IPS DF 19.7 (cell line): ENCODE measurements around the gene SH2D5.
"Not testable (repeated sequence)": the region's sequence is repeated elsewhere in the genome, so short reads cannot be mapped to it uniquely, and the experiment has no call there.

Experiments used
- DNase-seq: peaks from one replicate; pipeline ENCODE4 v3.0.0-alpha.2; 2013; ENCODE audit warnings: low read depth, low spot score

The SH2D5 gene

DNA sequence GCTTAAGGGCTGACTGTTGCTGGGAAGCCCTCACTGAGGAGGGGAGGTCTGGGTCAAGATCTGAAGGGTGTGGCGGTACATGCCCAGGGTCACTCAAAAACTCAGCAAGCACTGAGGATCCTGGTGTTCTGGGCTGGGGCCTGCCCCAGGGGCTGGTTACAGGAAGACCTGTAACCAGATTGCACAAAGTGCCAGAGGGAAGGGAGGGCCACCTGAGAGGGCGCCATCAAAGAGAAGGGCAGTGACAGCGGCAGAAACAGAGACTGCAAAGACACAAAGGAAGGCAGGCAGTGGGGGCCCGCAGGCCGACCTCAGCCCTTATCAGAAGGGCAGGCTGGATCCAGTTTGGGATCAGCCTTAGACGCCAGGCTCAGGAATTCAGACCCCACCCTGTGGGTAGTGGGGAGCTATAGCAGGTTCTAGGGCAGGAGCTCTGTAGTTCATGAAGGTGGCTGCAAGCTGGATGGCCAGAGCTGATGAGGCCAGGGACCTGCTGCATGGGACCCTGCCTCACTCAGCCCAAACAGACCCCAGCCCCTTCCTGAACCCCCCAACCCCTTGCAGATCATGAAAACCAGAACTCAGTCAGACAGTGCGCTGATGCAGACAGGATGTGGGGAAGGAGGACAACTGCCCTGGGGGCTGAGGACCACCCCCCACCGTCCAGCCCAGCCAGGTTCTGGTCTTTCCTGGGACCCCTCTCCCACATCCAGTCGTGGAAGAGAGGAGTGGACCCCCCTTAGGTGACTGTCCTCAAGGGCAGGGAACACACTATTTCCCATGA lies 3.9 kb downstream of the SH2D5 start:
- no peak for DNase-seq

DNA sequence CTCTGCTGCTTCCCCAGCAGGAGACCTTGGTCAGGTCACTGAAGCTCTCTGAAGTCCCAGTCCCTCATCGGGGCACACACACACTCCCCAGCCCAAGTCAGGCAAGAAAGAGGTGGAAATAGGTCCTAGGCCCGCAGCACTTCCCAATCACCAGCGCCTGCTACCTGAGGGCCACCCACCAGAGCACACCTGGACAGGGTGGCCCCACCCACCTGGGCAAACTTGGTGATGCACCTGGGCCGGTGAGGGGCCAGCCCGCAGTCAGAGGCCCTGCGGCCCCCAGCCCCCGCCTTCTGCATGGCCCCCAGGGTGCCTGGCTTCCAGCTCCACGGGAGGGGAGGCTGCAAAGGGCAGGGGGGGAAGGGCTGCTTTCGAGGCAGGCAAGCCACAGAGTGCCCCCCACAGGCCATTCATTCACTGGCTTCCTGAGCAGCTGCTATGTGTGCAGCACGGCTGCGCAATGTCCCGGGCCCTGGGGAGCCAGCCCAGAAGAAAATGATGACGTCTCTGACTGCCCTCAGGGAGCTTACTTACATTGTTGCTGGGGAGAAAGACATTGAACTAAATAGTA lies 4.7 kb downstream of the SH2D5 start:
- no peak for DNase-seq

- no peak for DNase-seq
These were observed 5.4 kb downstream of the SH2D5 start for GRCh38 chr1:20726932-20727745.

DNA sequence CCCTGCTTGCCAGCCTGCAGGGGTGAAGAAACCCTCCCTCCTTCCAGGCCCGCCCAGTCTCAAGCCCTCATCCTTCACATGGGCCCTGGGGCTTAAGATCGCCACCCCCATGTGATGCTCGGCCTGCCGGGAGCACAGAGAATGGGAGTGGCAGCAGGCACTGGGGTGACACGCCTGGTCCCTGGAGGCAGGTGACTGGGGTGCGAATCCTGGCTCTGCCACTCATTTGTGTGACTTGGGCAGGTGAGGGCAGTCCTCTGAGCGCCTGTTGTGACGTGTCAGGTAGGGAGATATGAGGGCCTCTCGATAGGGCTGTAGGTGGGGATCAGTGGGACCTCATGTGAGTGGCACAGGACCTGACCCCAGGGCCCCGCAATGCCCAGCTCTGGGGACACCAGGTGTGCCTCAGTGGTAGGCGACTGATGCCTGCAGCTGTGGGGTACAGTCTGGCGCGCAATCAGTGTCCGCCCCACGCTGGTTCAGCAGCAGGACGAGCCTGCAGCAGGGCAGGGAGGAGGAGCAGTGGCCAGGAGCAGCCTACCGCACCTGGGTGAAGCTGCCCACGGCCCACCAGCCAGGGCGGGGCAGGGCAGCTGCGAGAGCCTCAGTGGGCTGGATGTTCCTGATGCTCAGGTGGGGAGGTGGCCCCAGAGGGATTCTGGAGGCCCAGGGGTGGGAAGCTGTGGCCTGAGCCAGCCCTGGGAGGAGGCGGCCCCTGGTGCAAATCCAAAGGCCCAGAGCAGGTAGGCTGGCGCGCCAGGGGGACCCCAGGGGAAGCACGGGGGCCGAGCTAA lies 6.2 kb downstream of the SH2D5 start:
- DNase-seq = no peak

DNA sequence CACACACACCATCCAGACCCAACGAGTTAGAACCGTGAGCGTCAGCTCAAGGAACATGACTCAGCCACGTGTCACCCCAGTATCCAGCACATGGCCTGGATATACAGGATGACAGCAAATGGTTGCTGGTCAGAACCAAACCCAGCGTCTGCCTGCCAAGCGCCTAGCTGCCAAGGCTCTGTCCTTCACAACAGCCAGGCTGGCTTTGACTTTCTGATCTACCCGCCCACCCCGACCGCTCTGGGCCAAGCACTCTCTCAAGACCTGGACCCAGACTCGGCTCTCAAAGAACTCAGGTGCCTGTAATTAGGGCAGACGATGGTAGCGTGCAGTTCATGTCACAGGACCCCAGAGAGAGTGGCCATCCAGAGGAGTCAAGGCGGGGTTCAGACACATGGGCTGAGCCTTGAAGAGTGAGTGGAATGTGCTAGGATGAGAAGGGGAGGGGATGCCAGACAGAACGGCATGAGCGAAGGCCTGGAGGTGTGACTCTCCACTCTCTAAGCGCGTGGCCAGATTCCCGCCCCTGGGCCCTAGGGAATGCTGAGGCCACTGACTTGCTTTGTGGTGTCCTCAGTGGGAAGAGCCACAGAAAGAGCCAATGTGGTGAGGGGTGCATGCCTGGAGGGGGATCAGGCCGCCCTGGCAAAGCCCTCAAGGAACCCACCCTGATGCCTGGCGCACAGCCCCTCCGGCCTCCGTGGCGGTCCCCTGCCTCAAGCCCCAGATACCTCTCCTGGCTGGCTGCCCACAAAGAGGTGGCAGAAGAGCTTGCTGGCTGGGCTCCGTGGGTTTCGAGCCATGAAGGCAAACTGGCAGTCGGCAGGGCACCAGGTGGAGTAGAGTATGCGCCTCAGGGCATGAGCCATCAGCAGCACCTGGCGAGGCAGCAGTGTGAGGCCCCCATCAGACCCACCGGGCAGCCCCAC lies 7.0 kb downstream of the SH2D5 start:
- no peak for DNase-seq

DNA sequence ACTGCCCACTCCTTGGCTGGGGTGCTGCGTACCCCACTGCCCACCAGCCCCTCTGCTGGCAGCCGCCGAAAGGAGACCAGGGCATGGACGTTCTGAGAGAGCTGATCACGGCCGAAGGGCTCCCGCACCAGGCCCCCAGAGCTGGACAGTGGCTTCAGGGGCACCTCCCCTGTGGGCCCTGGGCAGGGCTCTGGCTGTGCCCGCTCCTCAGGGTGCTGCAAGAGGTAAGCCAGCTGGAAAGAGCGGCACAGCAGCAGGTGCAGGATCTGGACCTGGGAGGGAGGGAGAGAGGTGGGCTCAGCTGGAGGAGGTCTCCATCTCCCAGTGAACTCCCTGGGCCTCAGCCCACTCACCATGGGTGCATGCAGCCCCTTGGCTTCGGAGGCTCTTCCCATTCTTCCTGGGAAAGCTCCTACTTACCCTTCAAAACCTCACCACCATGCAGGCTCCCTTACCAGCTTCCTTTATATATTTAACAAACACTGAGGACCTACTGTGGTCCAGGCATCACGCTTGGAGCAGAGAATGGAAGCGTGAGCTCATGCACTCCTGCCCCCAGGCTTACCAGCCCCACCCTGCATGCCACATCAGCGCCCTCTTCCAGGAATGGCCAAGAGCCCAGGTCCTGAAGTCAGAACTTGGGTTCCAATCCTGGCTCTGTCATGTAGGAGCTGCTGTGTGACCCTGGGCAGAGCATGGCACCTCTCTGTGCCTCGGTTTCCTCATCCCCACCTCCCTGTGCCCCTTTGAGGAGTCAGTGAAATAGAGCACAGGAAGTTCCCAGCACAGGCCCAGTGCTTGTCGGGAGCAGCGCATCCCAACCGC lies 7.9 kb downstream of the SH2D5 start:
- DNase-seq = no peak

DNA sequence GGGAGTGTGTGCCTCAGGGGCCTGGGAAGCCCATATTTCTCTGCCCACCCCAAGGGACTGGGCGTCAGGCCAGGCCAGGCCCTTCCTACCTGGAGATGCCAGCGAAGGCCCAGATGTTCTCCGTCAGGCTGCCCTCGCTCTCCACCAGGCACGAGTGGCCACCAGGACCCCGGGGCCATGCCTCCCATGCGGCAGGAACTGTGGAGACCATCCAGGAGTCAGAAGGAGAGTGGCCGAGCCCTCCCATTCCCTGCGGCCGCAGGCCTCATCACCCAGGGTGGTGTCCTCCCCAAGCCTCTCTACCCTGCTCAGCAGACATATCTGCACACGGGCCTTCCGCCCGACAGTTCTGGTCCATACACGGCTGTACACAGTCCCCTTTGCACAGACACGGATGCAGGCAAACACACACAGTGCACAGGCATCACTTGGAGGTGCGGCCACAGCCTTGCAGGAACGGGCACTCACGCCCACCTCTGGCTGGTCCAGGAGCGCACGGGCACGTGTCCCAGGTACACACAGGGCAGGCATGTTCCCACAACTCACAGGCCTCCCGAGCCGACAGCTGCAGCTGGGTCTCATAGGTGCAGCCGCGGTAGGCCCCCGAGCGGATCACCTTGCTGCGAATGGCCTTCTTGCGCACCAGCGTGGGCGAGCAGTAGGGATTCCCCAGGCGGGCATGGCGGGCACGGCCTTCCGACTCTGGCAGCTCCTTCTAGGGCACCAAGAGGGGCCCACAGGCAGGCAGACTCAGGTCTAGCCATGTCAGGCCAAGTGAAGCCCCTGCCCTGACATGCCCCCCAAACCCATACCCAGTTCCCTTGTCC lies 8.8 kb downstream of the SH2D5 start:
- no peak for DNase-seq

GRCh38 chr1:20723159-20723536 lies 9.4 kb downstream of the SH2D5 start:
- no peak for DNase-seq

DNA sequence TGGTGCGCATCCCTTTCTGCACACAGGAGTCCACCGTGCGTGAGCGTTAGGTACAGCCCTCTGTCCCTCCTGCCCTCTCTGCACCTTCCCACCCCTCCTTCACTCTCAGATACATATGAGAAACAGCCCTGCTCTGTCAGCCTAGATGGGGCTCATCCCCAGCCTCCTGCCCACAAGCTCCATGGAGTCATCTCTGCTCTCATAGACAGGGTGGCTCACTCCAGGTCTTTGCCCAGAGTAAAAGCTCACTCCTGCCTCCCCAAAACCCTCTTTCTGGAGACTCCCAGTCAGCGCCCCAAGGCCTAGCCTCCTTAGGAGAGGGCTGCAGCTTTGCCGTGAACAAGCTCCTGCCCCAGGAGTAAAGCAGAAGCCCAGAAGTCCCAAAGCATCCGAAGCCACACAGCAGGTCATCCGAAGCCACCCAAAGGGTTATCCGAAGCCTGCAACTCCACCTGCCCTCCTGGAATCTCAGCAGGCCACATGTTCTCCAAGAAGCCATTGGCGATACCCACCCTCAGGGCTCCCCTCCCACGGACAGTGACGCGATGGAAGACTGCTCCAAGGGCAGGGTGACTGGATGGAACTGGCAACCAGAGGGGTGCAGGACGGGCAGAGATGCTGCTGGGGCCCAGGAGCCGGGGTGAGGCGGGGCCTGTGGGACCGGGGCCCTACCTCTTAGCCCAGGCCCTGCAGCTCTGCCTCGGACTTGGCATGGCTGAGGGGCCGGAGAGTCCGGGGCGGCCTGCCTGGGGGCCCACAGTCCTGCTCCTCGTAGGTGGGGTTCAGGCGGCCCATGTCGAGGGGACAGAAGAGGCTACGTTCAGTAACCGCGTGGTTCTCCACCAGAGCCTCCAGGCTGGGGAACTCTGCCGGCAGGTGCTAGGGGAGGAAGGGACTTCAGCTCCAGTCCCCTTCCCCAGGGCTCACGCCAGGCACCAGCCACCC lies 11.1 kb downstream of the SH2D5 start:
- no peak for DNase-seq

- no peak for DNase-seq
These were observed 11.8 kb downstream of the SH2D5 start for GRCh38 chr1:20720631-20721091.

DNA sequence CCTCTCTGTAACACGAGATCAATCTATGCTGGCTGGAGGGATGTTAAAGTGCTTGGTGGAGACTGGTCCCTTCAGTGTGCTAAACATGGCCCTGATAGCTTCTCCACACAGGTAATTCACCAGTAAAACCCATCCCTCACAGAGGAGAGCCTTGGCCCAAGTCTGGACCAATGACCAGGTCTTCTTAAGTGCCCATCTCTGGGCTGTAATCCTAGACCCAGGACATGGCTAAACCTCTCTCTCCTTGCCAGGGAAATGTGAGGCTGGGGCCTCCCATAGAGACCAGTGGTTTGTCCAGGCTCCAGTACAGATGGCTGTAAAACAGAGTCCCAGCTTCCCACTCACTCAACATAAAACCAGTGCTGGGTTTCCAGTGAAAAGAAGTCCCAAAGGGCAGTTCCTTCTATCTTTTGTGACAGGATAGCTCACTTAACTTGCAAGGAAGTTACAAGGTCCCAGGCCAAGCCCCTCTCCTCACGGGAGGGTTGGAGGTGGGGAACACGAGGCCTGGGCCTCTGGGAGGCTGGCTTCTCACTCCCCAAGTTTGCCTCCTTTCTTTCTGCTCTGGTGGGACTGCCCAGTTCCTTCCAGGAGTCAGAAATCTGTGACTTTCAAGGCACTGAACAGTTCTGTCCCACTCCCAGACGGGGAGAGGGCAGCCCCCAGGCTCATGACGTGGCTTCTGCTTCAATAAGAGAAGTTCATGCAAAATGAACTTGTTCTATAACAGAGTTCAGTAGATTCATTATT lies 12.5 kb downstream of the SH2D5 start:
- no peak for DNase-seq

DNA sequence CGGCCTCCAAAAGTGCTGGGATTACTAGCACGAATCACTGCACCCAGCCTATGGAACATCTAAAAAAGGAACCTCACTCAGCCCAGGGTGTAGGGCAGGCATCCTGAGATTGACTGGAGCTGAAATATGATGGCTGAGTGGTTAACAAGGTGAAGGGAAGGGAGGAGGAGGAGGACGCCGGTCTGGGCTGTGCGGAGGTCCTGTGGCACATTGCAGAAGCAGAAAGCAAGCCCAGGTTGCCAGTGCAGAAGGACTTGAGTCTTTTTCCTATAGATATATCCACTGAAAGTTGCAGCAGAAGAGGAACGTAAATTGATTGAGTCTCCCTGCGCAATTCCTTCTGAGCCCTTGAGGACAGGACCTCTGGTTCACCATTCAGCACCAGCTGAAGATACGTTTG lies 13.2 kb downstream of the SH2D5 start:
- DNase-seq = no peak

GRCh38 chr1:20718343-20718882 lies 14.1 kb downstream of the SH2D5 start:
- not testable (repeated sequence) for DNase-seq

GRCh38 chr1:20717452-20718342 lies 14.8 kb downstream of the SH2D5 start, which contains the start of gene KIF17:
TSS of gene KIF17 (minus strand) at chr1:20718007. CDS start at chr1:20717706, 301 bp downstream.
- DNase-seq = no peak

DNA sequence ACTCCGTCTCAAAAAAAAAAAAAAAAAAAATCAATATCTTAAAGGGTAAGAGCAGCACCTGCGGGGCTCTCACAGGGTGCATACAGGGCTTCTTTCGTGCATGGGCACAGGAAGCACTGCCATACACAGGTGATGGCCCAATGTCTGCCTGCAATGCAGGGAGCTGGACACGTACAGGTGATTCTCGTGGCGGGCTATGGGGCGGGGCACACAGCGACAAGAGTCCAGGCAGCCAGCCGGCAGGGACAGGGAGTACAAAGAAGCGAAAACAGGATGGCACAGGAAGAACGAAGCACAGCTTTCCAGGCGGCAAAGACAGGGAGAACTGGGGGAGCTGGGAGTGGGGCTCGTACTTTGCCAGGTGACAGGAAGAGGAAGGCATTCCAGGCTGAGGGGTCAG lies 16.3 kb downstream of the SH2D5 start:
- DNase-seq = no peak

GRCh38 chr1:20715406-20715805 lies 17.1 kb downstream of the SH2D5 start:
- DNase-seq = no peak
